Limb (tissue), 2 donors: ENCODE results near the gene SLC32A1.
A peak's percentile ranks its signal among the peaks of the same experiment; 100 is the strongest.

ENCODE experiments used
- DNase-seq, 2 donors: peaks; one replicate each; pipeline ENCODE4 v3.0.0-alpha.2; 2016; ENCODE audit errors: extremely low spot score in 2 of 2

SLC32A1 gene, protein sequence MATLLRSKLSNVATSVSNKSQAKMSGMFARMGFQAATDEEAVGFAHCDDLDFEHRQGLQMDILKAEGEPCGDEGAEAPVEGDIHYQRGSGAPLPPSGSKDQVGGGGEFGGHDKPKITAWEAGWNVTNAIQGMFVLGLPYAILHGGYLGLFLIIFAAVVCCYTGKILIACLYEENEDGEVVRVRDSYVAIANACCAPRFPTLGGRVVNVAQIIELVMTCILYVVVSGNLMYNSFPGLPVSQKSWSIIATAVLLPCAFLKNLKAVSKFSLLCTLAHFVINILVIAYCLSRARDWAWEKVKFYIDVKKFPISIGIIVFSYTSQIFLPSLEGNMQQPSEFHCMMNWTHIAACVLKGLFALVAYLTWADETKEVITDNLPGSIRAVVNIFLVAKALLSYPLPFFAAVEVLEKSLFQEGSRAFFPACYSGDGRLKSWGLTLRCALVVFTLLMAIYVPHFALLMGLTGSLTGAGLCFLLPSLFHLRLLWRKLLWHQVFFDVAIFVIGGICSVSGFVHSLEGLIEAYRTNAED

DNA sequence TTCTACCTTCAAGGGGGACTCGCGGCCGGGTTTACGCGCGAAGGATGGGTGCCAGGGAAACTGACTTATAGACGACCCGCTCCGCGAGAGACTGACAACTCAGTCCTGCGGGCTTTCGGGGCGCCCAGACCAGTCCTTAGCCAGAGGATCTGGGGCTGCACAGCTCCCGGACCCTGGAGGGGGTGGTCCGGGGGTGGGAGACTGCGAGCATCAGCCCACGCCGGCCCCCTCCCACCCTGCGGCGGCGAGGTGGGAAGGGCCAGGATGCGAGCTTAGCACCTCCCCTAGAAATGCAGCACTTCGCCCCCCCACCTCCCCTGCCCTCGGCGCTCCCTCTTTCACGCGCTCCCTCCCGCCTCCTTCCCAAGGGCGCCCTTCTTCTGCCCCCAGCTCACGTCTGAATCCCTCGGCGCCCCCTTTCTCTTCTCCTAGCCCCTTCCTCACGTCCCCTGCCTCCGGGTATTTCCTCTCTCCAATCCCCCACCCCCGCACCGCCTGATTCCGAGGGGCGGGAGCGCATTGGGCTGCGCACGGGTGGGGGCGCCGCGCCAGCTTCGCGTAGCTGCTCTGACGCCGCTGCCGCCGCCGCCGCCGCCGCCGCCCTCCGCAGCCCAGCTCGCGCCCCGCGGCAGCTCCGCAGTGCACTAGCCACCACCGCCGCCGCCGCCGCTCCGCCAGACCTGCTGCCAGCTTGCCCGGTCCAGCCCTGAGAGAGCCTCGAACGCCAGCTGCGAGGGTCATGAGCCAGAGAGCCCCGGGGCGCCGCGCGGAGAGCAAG lies at the start of gene SLC32A1:
TSS of gene SLC32A1 (plus strand) at position 639 of the 778 bp plus-strand sequence. CDS start 239 bp downstream, outside the sequence.
- peak in 1 of 2 donors; percentile 66 for DNase-seq

DNA sequence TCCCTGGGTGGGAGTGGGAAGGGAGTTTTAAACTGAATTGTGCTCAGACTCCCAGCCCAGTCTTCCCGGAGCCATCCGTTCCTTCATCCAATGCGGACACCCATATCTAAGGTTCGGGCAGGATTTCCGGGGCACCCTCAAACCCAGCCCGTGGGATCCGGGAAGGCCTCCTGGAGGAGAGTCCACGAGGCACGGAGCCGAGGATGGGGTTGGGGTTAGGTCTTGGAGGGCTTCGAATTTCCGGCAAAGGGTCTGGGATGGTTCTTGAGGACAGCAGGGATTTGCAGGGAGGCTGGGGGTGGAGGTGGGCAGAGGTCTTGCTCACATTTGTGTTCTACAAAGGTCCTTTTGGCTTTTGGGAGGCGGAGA lies 49.5 kb upstream of the SLC32A1 start:
- no peak for DNase-seq

DNA sequence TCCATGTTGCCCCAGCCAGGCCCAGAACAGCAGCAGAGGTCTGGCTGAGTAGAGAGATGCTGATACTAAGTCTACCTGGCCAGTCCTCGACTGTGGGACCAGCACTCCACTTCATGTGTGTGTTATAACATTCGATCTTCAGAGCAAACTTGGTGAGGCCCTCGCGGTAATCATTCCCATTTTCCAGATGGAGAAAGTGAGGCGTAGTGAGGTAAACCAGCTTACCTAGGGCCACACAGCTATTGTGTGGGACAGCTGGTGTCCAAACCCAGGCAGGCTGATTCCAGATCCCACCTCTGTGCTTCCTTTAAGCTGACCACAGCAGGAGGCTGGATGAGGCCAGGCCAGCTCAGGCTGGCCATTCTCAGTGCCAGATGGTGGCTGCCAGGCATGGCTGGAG lies 47.7 kb upstream of the SLC32A1 start:
- no peak for DNase-seq

GRCh38 chr20:38680500-38681306 lies 43.6 kb upstream of the SLC32A1 start:
- DNase-seq: peak in 1 of 2 donors; percentile 55

- DNase-seq: no peak
Measured at GRCh38 chr20:38685271-38685670, 39.0 kb upstream of the SLC32A1 start.

DNA sequence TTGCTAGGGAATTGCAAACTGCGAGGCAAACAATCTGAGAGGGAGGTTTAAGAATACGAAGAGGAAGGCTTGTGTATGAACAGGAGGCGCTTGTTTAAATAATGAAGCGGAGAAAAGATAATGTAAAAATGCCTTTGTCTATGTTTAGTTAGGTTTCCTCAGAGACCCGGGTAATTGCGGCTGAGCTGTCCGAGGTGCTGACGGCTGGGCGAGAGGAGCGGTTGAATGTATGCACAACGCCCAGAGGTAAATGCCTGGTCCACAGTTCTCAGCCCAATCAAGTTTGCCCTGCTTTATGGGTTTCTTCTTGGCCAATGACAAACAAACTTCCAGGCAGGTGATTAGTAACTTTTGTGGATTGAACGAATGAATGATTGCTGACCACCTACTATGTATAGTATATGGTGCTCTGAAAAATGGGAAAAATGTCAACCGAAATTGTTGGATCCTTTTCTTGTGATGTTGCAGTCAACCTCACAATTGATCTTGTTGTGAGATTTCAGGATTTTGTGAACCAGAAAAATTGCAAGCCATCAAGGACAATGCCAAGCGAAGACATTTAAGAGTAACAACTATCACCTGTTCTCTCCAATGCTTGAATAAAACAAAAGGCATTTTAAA lies 38.3 kb upstream of the SLC32A1 start:
- peak; percentile 40 to 74 for DNase-seq

DNA sequence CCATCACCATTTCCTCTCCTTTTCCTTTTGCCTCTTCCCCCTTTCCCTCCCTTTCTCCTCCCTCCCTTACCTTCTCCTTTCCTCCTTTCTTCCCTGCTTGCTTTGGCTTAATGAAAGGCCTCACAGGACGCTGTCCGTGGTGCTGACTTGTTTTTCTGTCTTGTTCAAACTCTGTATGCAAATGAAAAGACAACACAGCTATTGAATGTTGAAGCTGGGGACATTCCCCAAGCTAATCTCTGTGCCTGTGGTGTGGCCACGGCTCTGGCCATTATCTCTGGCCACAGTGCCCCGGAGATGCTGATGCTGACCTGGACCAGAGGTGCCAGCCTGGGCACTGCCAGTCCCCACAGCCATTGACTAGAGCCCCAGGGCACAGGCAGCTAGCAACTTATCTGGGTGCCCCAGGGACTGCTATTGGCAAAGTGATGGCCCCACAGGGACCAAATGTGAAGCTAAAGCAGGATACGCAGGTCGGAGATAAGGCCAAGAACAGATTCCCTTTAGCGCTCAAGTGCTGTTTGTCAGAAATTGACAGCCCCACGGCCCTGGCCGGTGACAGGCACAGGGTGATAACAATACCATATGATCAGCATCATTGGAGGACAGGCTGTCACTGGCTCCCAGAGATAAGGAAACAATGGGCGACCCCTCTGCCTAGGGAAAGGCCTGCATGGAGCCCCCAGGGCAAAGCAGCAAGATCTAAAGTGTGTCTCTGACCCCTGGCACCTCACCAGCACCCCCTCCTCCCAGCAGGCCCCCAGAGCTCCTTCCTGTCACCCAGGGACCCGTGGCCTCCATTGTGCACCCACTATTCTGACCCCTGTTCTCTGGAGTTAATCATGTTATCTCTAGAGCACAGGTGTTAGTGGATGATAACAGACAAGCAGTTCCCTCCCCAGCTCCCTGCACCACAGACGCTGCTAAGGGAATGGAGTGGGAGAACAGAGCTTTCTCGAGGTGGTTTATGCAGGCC lies 31.6 kb upstream of the SLC32A1 start:
- DNase-seq: peak; percentile 51 to 81

DNA sequence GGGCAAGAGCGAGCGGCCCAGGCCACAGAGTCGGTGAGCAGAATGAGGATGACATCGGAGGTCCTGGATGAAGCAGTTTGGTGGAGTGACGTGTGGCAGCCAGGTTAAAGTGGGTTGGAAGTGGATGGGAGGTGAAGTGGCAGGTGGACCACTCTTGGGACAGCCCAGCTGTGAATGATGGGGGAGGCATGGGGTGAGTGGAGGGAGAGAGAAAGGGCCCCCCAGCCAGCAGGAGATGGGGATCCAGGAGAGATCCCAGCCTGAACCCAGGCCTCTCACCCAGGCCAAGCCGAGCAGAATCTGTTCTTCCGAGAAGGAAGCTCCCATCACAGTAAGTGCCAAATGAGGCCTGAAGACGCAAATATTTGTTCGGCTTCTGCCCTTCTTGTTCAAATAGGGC lies 27.0 kb upstream of the SLC32A1 start:
- DNase-seq: no peak

DNA sequence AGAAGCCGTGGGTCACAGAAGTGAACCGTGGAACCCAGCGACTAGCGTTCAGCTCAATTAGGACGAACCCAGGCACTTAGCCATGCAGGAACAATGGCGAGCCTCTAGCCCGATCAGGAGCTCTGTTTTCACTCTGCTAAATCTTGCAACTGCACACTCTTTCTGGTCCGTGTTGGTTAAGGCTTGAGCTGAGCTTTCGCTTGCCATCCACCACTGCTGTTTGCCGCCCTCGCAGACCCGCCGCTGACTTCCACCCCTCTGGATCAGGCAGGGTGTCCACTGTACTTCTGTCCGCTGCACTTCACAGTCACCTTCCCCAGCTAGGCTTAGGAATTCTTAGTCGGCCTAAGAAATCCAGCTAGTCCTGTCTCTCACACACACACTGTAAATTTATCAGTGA lies 25.7 kb upstream of the SLC32A1 start:
- DNase-seq: no peak

DNA sequence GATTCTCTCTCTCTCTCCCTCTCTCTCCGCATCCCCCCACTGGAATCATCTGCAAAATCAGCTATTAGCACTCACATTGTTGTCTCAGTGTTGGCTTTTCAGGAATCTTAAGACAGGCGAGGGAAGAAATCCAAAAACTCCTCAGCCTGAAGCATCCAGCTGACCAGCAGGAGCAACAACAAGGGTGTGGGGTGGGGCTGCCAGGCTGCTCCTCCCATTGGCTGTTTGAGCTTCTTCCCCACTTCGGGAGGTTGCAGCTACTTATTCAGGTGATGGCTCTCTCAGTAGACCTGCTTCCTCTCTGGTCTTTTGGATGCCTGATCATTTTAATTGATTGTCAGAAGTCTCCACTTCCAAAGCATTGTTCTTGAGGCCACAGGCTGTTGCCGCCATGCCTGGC lies 24.1 kb upstream of the SLC32A1 start:
- no peak for DNase-seq

DNA sequence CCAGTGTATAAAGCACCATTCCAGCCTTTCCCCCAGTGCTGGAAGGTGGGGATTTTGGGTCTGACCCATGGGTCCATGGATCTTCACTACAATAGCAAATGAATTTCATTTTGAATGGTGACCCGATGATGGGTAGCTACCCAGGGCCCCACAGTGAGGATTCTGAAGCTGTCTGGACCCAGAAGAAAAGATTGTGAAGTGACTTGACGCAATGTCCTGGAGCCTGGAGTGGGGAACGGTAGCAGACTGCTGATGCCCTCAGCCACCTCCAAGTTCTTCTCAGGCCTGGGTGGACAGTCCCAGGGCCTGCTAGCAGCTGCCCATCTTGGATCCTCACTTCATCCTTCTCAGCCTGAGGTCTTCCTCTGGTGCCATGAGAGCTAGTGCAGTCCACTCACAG lies 23.4 kb upstream of the SLC32A1 start:
- no peak for DNase-seq

- no peak for DNase-seq
Measured at GRCh38 chr20:38703526-38703925, 20.8 kb upstream of the SLC32A1 start.

DNA sequence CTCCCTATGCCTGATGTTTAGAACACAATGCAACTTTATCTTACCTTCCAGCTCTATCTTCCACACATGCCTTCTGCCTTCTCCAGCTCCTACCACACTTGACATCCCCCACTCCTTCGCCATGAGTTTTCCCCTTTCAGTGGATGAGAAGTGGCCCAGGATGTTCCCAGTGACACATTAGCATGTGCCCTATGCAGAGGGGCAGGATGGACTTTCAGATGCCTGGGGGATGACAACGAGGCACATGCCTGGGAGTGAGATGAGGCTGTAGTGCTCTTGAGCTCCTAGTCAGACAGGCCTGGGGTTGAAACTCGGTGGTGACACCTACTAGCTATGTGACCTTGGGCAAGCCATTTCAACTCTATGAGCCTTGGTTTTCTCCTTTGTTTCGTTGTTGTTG lies 20.1 kb upstream of the SLC32A1 start:
- no peak for DNase-seq

GRCh38 chr20:38706509-38706908 lies 17.8 kb upstream of the SLC32A1 start:
- peak in 1 of 2 donors; percentile 36 for DNase-seq

GRCh38 chr20:38714308-38714707 lies 10.0 kb upstream of the SLC32A1 start:
- DNase-seq: no peak

- DNase-seq: no peak
Measured at GRCh38 chr20:38715646-38716045, 8.6 kb upstream of the SLC32A1 start.

- DNase-seq: peak in 1 of 2 donors; percentile 33
Measured at GRCh38 chr20:38722683-38723016, 1.6 kb upstream of the SLC32A1 start.

DNA sequence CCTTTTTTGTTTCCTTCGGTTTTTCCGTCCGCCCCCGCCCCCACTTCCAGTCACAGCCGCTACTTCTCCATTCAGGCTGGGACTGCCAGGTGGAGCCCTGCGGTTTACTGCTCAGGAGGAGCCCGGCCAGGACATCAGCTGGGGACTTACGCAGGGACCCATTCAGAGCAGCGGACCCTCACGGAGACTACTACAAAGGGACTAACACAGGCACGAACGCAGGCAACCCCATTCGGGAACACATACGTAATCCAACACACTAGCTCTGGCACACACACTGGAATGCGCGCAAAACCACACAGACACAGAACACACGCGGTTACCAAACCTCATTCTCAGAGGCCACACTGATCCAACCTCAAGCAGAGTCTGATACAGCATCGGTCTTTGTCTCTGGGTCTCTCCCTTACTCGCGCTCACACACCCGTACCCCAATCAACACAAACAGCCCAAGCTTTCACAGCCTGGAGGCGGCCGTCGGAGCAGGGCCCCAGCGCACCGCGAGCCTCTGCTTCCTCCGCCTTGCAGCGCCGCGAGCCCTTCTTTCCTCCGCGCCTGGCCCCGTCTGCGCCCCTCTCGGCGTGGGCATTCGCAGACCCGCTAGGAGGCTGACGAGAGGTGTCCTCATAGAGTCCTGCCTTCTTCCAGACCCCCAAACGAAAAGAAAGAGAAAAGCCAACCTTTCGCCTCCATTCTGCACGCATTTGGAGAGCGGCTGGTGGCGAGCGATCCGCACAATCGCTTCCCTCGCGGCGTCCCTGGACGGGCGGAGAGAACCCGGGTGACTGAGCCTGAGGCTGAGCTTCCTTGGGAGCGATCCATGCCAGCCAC lies 1.1 kb upstream of the SLC32A1 start:
- peak in 1 of 2 donors; percentile 42 for DNase-seq

DNA sequence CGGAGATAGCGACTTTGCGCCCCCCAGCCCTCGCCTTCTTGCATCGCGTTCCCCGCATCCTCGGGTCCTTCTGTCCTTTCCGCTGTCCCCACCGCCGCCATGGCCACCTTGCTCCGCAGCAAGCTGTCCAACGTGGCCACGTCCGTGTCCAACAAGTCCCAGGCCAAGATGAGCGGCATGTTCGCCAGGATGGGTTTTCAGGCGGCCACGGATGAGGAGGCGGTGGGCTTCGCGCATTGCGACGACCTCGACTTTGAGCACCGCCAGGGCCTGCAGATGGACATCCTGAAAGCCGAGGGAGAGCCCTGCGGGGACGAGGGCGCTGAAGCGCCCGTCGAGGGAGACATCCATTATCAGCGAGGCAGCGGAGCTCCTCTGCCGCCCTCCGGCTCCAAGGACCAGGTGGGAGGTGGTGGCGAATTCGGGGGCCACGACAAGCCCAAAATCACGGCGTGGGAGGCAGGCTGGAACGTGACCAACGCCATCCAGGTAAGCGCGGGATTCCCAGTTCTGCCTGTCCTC lies 401 bp downstream of the SLC32A1 start:
- no peak for DNase-seq
